Prostate gland (tissue), 2 donors: ENCODE results near the gene DNAH10. TPM values are rescaled to one million over a fixed set of nuclear protein-coding genes. Genes with fewer than 3 reads are reported as not detected.
"Not testable (repeated sequence)": the region's sequence is repeated elsewhere in the genome, so short reads cannot be mapped to it uniquely, and the experiment has no call there.

ENCODE experiments used
- DNase-seq: peaks from one replicate; pipeline ENCODE4 v3.0.0-alpha.2; 2019; ENCODE audit warnings: low spot score
- H3K27ac ChIP-seq, 2 donors: fragments of 200-600 bp; sonication (generic); 2 replicates each; pipeline ENCODE4 v1.5.1; 2017 to 2019
- H3K27me3 ChIP-seq: fragments of 200-600 bp; sonication (generic); replicated peaks from 2 replicates; pipeline ENCODE4 v1.5.1; 2019; ENCODE audit not compliant: insufficient read depth
- H3K36me3 ChIP-seq, 2 donors: fragments of 200-600 bp; sonication (generic); 1 replicate in 1 of 2; 2 replicates in 1 of 2; pipeline versions ENCODE4 v1.5.1 to v1.8.1; 2017 to 2019
- H3K4me1 ChIP-seq: fragments of 200-600 bp; sonication (generic); replicated peaks from 2 replicates; pipeline ENCODE4 v1.5.1; 2019
- H3K4me3 ChIP-seq, 2 donors: fragments of 200-600 bp; sonication (generic); 2 replicates each; pipeline ENCODE4 v1.5.1; 2017 to 2019
- H3K9me3 ChIP-seq: fragments of 200-600 bp; sonication (generic); 2 replicates; pipeline ENCODE4 v1.5.1; 2017
- CTCF ChIP-seq, 4 experiments: fragments of 200-600 bp in 2 of 4; fragments of 450-650 bp in 2 of 4; sonication (generic) in 2 of 4; IDR thresholded peaks; 1 replicate in 3 of 4; 2 replicates in 1 of 4; pipeline ENCODE4 v1.5.1; 2016 to 2019; ENCODE audit warnings: antibody characterized with exemption in 4 of 4, mild to moderate bottlenecking in 2 of 4, moderate library complexity in 2 of 4
- POLR2A ChIP-seq: fragments of 450-650 bp; IDR thresholded peaks from one replicate; pipeline ENCODE4 v1.6.1; 2016; ENCODE audit warnings: antibody characterized with exemption, mild to moderate bottlenecking
- POLR2AphosphoS5 ChIP-seq: sonication (generic); formaldehyde crosslinking; IDR thresholded peaks from one replicate; pipeline ENCODE4 v1.6.1; 2017; ENCODE audit warnings: antibody characterized with exemption
- WGBS: methylation state at CpG from one replicate; pipeline ENCODE4 v1.1.5; 2018; 5-methylcytosine and 5-hydroxymethylcytosine counted together
- intact Hi-C: fragments of 100-400 bp; cut with DNase I; formaldehyde crosslinking; loops from one replicate; pipeline ENCODE4 v1.14.2; 2022
- total RNA-seq, 2 donors: library from RNA; depleted of rRNA; stranded (reverse); fragments of >200 nt; gene quantifications; one replicate each; pipeline ENCODE4 v1.1.0, GENCODE V29; 2016

Gene DNAH10
- total RNA-seq, 2 donors from 2014 or later: 0.68 to 7.9 TPM

GRCh38 chr12:123782997-123783792 lies 21.1 kb downstream of the DNAH10 start:
- H3K4me3 ChIP-seq: no peak overlapping the region
- H3K36me3 ChIP-seq: no peaks in the 10 kb centered on the region
- no peak for DNase-seq
- WGBS: 80% methylated on average over 10 of the region's 10 CpGs
- TF ChIP-seq POLR2AphosphoS5 (no peak), POLR2A (no peak), CTCF (IDR thresholded peaks at IDR 0.05) (no peak)
- H3K9me3 ChIP-seq: no peaks in the 10 kb centered on the region
- H3K27ac ChIP-seq: no peak overlapping the region
- no peaks in the 10 kb centered on the region for H3K27me3 ChIP-seq
- intact Hi-C loops: no loop called here
- no peaks in the 10 kb centered on the region for H3K4me1 ChIP-seq

DNA sequence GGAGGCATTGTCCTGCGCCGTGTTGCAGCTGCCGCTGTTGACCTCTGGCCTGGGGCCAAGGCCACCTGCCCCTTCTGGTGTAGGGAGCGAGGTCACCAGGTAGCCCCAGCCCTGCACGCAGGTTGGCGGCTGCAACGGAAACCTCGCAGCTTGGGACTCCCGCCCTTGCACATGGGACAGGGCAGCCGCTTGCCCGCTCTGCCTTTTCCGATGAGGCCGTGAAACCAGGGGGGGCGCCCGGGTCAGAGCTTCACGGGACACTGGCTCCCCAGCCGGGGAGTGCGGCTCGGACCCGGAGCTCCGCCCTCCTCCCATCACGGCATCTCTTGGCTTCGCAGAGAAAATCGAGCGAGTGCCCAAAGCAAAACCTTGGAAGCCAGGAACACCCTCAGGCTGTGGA lies 25.4 kb downstream of the DNAH10 start:
- Histone ChIP-seq H3K27me3 (no peaks in the 10 kb centered on the region), H3K9me3 (no peaks in the 10 kb centered on the region), H3K27ac (no peak overlapping the region), H3K4me3 (no peak overlapping the region), H3K36me3 (no peaks in the 10 kb centered on the region), H3K4me1 (no peaks in the 10 kb centered on the region)
- intact Hi-C loops: no loop called here
- WGBS: 95% methylated on average over 22 of the region's 25 CpGs
- DNase-seq: no peak
- TF ChIP-seq POLR2AphosphoS5 (no peak), CTCF (IDR thresholded peaks at IDR 0.05) (no peak), POLR2A (no peak)

GRCh38 chr12:123788541-123788940 lies 26.4 kb downstream of the DNAH10 start:
- Histone ChIP-seq H3K9me3 (no peaks in the 10 kb centered on the region), H3K4me3 (no peak overlapping the region), H3K27ac (no peak overlapping the region), H3K36me3 (no peaks in the 10 kb centered on the region), H3K27me3 (no peaks in the 10 kb centered on the region), H3K4me1 (no peaks in the 10 kb centered on the region)
- intact Hi-C loops: no loop called here
- 82% methylated on average over 9 of the region's 9 CpGs for whole genome bisulfite sequencing
- no peak for DNase-seq
- TF ChIP-seq POLR2AphosphoS5 (no peak), CTCF (IDR thresholded peaks at IDR 0.05) (no peak), POLR2A (no peak)

GRCh38 chr12:123789422-123789821 lies 27.3 kb downstream of the DNAH10 start:
- H3K27me3 ChIP-seq, H3K4me3 ChIP-seq, intact Hi-C loops, H3K36me3 ChIP-seq, H3K9me3 ChIP-seq, H3K27ac ChIP-seq, DNase-seq, H3K4me1 ChIP-seq: not testable (repeated sequence)
- 93% methylated on average over 8 of the region's 8 CpGs for WGBS

DNA sequence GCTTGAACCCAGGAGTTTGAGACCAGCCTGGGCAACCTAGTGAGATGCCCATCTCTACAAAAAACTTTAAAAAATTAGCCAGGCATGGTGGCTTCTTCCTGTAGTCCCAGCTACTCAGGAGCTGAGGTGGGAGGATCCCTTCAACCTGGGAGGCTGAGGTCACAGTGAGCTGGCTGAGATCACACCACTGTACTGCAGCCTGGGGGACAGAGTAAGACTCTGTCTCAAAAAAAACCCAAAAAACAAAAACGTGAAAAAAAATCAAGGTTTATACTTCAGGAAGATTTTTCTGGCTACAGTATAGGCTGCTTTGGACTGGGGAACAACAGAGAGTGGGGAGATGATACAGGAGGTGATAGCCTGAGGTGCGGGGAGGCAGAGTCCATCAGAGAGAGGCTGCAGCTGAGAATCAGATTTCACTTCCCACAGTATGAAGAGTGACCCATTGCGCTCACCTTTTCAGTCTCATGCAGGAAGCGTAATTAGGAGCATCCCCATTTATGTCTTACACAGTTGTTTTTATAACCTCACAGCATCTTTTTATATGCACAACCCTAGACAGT lies 28.9 kb downstream of the DNAH10 start:
- intact Hi-C loops: no loop called here
- 66% methylated on average over 4 of the region's 4 CpGs for WGBS

More for the DNA sequence above, 28.9 kb downstream of the DNAH10 start:
- no peaks in the 10 kb centered on the region for H3K4me1 ChIP-seq
- no peak for TF ChIP-seq POLR2AphosphoS5
- no peak for TF ChIP-seq POLR2A
- no peak for TF ChIP-seq CTCF (IDR thresholded peaks at IDR 0.05)
- no peaks in the 10 kb centered on the region for H3K36me3 ChIP-seq
- no peak overlapping the region for H3K27ac ChIP-seq
- H3K9me3 ChIP-seq: no peaks in the 10 kb centered on the region
- no peaks in the 10 kb centered on the region for H3K27me3 ChIP-seq
- H3K4me3 ChIP-seq: no peak overlapping the region
- no peak for DNase-seq
